Measurements from ENCODE around the gene MYLK3.

MYLK3 gene

DNA sequence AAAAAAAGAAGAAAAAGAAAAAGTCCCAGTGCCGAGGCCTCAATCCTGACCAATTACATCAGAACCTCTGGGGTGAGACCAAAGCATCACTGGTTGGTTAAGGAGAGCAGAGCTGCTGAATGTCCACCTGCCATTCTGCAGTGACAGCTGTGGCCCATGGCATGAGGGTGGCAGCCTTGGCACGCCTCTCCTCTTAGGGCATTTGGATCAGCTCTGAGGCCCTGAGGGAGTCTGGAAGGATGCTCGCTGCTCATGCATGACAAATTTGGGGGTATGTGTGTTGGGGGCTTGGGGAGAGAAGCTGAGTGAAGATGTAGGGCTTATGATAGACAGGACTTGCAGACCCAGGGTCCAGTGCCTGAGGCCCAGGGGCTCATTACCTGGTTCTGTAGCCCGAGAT is 26.3 kb downstream of the MYLK3 start:
- CTCF ChIA-PET = interaction anchor here (1.1 to 1.6 kb wide), 2 partner anchors 15 to 208 kb away, joined by 3 to 6 read pairs; no protein-coding TSS in a partner anchor
- TF ChIP-seq, protein P1, sequence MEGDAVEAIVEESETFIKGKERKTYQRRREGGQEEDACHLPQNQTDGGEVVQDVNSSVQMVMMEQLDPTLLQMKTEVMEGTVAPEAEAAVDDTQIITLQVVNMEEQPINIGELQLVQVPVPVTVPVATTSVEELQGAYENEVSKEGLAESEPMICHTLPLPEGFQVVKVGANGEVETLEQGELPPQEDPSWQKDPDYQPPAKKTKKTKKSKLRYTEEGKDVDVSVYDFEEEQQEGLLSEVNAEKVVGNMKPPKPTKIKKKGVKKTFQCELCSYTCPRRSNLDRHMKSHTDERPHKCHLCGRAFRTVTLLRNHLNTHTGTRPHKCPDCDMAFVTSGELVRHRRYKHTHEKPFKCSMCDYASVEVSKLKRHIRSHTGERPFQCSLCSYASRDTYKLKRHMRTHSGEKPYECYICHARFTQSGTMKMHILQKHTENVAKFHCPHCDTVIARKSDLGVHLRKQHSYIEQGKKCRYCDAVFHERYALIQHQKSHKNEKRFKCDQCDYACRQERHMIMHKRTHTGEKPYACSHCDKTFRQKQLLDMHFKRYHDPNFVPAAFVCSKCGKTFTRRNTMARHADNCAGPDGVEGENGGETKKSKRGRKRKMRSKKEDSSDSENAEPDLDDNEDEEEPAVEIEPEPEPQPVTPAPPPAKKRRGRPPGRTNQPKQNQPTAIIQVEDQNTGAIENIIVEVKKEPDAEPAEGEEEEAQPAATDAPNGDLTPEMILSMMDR (IDR thresholded peaks at IDR 0.05; ENCODE audit: control extremely low read depth, extremely low read depth, low read depth, missing control alignments) = no peak
- no peak for DNase-seq (ENCODE audit: extremely low spot score)
- POLR2A ChIA-PET = no interaction called here

DNA sequence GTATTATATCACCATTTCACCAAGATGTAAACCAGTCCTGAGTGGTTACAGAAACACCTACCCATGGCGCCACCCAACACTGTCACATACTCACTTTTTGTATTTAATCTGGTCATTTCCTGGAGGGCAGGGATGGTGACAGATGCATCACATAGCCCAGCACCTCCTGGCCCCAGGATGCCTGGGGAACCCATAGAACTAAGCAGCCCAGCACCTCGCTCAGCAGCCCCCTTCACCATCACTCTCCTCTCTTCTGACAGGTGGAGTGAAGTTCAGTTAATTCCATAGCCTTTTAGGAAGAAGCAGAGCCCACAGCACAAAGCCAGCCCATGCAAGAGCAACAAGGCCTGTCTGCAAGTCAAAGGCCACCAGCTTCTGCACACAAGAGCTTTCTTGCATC is 27.5 kb downstream of the MYLK3 start:
- TF ChIP-seq, protein P1 (IDR thresholded peaks at IDR 0.05; ENCODE audit: control extremely low read depth, extremely low read depth, low read depth, missing control alignments) = no peak
- ChIA-PET POLR2A (no interaction called here), CTCF (interaction anchor here (1.6 kb wide), 1 partner anchor 13 kb away, joined by 6 read pairs; no protein-coding TSS in a partner anchor)
- DNase-seq (ENCODE audit: extremely low spot score) = no peak

DNA sequence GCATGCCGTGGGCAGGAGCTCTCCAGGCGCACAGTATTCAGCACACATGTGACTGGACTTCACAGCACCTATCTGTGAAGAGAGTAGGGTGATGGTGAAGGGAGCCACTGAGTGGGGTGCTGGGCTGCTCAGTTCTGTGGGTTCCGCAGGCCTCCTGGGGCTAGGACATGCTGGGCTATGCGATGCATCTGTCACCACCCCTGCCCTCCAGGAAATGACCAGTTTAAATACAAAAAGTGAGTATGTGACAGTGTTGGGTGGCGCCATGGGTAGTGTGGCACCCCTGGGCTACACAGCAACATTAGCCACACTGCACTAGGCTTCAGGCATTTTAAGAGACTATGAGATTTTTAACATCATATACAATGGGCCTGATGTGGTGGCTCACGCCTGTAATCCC is 28.6 kb downstream of the MYLK3 start:
- CTCF ChIA-PET = interaction anchor here (1.3 to 1.4 kb wide), 2 partner anchors 22 to 24 kb away, joined by 3 read pairs; no protein-coding TSS in a partner anchor
- DNase-seq (ENCODE audit: extremely low spot score) = no peak
- POLR2A ChIA-PET = no interaction called here
- TF ChIP-seq, protein P1 (IDR thresholded peaks at IDR 0.05; ENCODE audit: control extremely low read depth, extremely low read depth, low read depth, missing control alignments) = no peak

DNA sequence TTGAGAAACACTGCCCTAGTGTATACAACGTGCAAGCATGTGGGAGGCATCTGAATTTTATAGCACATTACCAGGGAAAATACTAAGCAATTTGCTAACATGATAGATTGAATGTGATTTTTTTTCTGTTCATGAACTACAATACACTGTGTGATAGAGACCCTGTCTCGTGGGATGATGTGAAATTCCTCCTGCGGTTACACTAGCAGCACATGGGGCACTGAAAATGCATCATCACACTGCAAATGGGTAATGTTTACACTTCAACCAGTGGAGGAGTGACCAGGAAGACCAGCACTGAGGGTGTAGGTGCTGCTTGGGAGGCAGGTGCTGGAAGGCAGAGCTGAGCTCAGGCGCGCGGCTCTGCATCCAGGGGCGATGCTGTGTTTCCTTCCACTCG is 29.9 kb downstream of the MYLK3 start:
- CTCF ChIA-PET = interaction anchor here (1.4 to 1.5 kb wide), 2 partner anchors 17 to 25 kb away, joined by 3 to 4 read pairs; no protein-coding TSS in a partner anchor
- POLR2A ChIA-PET = no interaction called here
- no peak for DNase-seq (ENCODE audit: extremely low spot score)
- TF ChIP-seq, protein P1 (IDR thresholded peaks at IDR 0.05; ENCODE audit: control extremely low read depth, extremely low read depth, low read depth, missing control alignments) = no peak

DNA sequence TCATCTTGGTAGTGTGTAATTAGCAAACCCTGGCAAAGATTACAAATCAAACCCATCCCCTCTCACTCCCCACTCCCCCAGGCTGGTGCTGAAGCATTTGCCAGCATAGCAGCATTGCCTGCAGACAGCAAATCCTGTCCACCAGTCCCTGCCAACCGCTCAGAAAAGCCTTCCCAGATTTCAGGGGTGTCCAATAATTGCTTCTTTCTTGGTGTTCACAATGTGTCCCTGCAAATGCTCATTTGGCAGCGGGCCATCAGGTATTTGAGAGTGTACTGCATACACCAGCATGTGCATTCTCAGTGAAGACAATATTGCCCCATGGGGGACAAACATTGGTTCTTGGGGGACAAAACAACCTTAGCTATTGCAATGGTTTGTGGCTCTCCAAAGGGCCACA is 30.5 kb downstream of the MYLK3 start:
- DNase-seq (ENCODE audit: extremely low spot score) = no peak
- CTCF ChIA-PET = interaction anchor here (1.5 kb wide), 1 partner anchor 18 kb away, joined by 4 read pairs; no protein-coding TSS in a partner anchor
- TF ChIP-seq, protein P1 (IDR thresholded peaks at IDR 0.05; ENCODE audit: control extremely low read depth, extremely low read depth, low read depth, missing control alignments) = no peak
- POLR2A ChIA-PET = no interaction called here

DNA sequence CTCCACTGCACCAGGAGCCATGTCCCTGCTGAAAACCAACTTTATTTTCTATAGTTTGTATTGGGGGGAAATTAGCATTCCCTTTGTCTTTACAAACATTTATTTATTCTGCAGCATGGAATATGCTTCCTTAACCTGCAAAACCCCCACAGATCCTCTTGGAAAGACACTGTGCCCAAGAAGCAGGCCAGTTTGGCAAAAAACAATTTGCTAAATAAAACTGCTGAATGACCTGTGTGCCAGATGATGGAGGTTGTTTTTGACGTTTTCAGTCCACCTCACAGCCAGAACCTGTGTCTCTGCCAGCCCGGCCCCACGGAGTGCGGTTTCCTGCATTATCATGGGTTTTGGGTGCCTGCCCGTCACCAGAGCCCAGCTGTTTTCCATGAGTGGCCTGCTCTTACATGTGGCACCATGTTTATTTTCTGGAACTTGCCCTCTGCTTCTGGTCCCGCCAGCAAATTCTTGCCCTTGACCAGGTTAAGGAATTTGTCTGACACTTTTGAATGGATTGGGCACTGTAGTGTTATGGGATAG is 32.3 kb downstream of the MYLK3 start:
- ChIA-PET POLR2A (no interaction called here), CTCF (no interaction called here)
- no peak for DNase-seq (ENCODE audit: extremely low spot score)
- TF ChIP-seq, protein P1 (IDR thresholded peaks at IDR 0.05; ENCODE audit: control extremely low read depth, extremely low read depth, low read depth, missing control alignments) = no peak
